NB4 (cell line): ENCODE results near the gene EML4.

Source experiments
- MAX ChIP-seq: IDR thresholded peaks from 2 replicates; pipeline ENCODE4 v1.6.1; 2011; ENCODE audit warnings: low read depth, low read length
- MYC ChIP-seq: IDR thresholded peaks from 2 replicates; pipeline ENCODE4 v1.6.1; 2011; ENCODE audit warnings: low read depth, low read length
- POLR2A ChIP-seq: IDR thresholded peaks from 2 replicates; pipeline ENCODE4 v1.6.1; 2011; ENCODE audit warnings: mild to moderate bottlenecking; ENCODE audit not compliant: insufficient read length; ENCODE audit errors: extremely low read depth
- TF ChIP-seq, protein P1 (sequence below): IDR thresholded peaks from one replicate; pipeline ENCODE4 v1.5.1; 2012; ENCODE audit warnings: low read depth, low read length

- TF ChIP-seq, protein P1, sequence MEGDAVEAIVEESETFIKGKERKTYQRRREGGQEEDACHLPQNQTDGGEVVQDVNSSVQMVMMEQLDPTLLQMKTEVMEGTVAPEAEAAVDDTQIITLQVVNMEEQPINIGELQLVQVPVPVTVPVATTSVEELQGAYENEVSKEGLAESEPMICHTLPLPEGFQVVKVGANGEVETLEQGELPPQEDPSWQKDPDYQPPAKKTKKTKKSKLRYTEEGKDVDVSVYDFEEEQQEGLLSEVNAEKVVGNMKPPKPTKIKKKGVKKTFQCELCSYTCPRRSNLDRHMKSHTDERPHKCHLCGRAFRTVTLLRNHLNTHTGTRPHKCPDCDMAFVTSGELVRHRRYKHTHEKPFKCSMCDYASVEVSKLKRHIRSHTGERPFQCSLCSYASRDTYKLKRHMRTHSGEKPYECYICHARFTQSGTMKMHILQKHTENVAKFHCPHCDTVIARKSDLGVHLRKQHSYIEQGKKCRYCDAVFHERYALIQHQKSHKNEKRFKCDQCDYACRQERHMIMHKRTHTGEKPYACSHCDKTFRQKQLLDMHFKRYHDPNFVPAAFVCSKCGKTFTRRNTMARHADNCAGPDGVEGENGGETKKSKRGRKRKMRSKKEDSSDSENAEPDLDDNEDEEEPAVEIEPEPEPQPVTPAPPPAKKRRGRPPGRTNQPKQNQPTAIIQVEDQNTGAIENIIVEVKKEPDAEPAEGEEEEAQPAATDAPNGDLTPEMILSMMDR, result no peak
- TF ChIP-seq MAX (no peak), POLR2A (no peak), MYC (no peak)
Measured at GRCh38 chr2:42331569-42332284, 162.6 kb downstream of the EML4 start.
